GM12878 (cell line): ENCODE data around the gene LANCL1. TPM values are rescaled to one million over a fixed set of nuclear protein-coding genes. Genes with fewer than 3 reads are reported as not detected.

Experiments used
- ATAC-seq: fragments of 200-7000 bp; cut with Tn5 transposase; 3 replicates; pipeline ENCODE4 v1.9.1; 2020; ENCODE audit warnings: mild to moderate bottlenecking, moderate library complexity
- BruUV-seq: library from RNA; stranded (reverse); fragments of 400-500 nt; replicated peaks from 2 replicates; lab custom pipeline; 2021; lab: Mats Ljungman, UMichigan
- CTCF ChIA-PET: fragments of 300-600 bp; sonication (Branson Sonifier 250); formaldehyde crosslinking; extraction: SDS; loops from one replicate; lab custom pipeline; 2021; ENCODE audit warnings: inconsistent platforms; lab: Yijun Ruan, JAX
- POLR2A ChIA-PET: fragments of 350-600 bp; formaldehyde crosslinking; extraction: SDS; loops from one replicate; lab custom pipeline; 2021; ENCODE audit warnings: inconsistent platforms; lab: Charles Lee
- RAD21 ChIA-PET: fragments of 300-600 bp; sonication (Branson Sonifier 250); formaldehyde crosslinking; loops from one replicate; lab custom pipeline; 2023; ENCODE audit warnings: antibody characterized with exemption; ENCODE audit not compliant: unreplicated experiment; lab: Charles Lee
- SMC1A ChIA-PET: fragments of 300-600 bp; sonication (Branson Sonifier 250); formaldehyde crosslinking; loops from one replicate; lab custom pipeline; 2023; ENCODE audit not compliant: unreplicated experiment, uncharacterized antibody; lab: Charles Lee
- DNase-seq: peaks from one replicate; pipeline ENCODE4 v3.0.0-alpha.2; 2011; ENCODE audit warnings: low read depth, low spot score
- FAIRE-seq: peaks from 3 replicates; lab custom pipeline; 2011; peaks lifted over from hg19 to GRCh38; lab: Jason Lieb, UNC
- H2AFZ ChIP-seq: 2 replicates; pipeline ENCODE4 v1.6.0; 2011; ENCODE audit warnings: low read depth, low read length, control low read depth; ENCODE audit not compliant: control insufficient read depth
- H3K27ac ChIP-seq: 2 replicates; pipeline ENCODE4 v1.5.1; 2011; ENCODE audit warnings: control low read depth; ENCODE audit not compliant: control insufficient read depth, insufficient read depth
- H3K27me3 ChIP-seq, 2 experiments: replicated peaks in 1 of 2; 2 replicates each; pipeline versions ENCODE4 v1.6.0 to v1.6.1; 2011; ENCODE audit warnings: low read length in 1 of 2; ENCODE audit not compliant: control insufficient read depth in 2 of 2, insufficient read depth in 2 of 2
- H3K36me3 ChIP-seq, 2 experiments: 2 replicates each; pipeline ENCODE4 v1.5.1; 2011; ENCODE audit warnings: low read length in 1 of 2; ENCODE audit not compliant: control insufficient read depth in 2 of 2, insufficient read depth in 2 of 2
- H3K4me1 ChIP-seq: 2 replicates; pipeline ENCODE4 v1.6.1; 2011; ENCODE audit warnings: mild to moderate bottlenecking, low read length, moderate library complexity, mixed read lengths; ENCODE audit not compliant: control insufficient read depth, insufficient read depth
- H3K4me2 ChIP-seq: 2 replicates; pipeline ENCODE4 v1.6.0; 2011; ENCODE audit warnings: control low read depth; ENCODE audit not compliant: control insufficient read depth, insufficient read depth
- H3K4me3 ChIP-seq: fragments of 200-600 bp; sonication (generic); 2 replicates; pipeline ENCODE4 v1.5.1; 2016
- H3K79me2 ChIP-seq: 2 replicates; pipeline ENCODE4 v1.6.0; 2011; ENCODE audit warnings: low read length; ENCODE audit not compliant: control insufficient read depth, insufficient read depth
- H3K9ac ChIP-seq: 2 replicates; pipeline ENCODE4 v1.8.0; 2011; ENCODE audit warnings: low read length, control low read depth, mixed read lengths; ENCODE audit not compliant: control insufficient read depth, insufficient read depth
- H3K9me3 ChIP-seq: replicated peaks from 3 replicates; pipeline ENCODE4 v1.5.1; 2011; ENCODE audit warnings: mild to moderate bottlenecking, low read length; ENCODE audit not compliant: control insufficient read depth, insufficient read depth
- H4K20me1 ChIP-seq: 2 replicates; pipeline ENCODE4 v1.6.0; 2011; ENCODE audit not compliant: control insufficient read depth, insufficient read depth
- ATF7 ChIP-seq: fragments of 450-650 bp; IDR thresholded peaks from 2 replicates; pipeline ENCODE4 v1.6.1; 2016; ENCODE audit warnings: low read depth, mild to moderate bottlenecking
- BMI1 ChIP-seq: fragments of 450-650 bp; IDR thresholded peaks from 2 replicates; pipeline ENCODE4 v1.6.1; 2016; ENCODE audit warnings: mild to moderate bottlenecking, moderate library complexity, borderline replicate concordance
- PAX8 ChIP-seq: fragments of 450-650 bp; IDR thresholded peaks from 2 replicates; pipeline ENCODE4 v1.6.1; 2017; ENCODE audit warnings: mild to moderate bottlenecking, moderate library complexity
- POU2F2 ChIP-seq: IDR thresholded peaks from 3 replicates; pipeline ENCODE4 v1.6.1; 2011; ENCODE audit warnings: low read depth, mild to moderate bottlenecking, low read length, borderline replicate concordance
- USF1 ChIP-seq: IDR thresholded peaks from 2 replicates; pipeline ENCODE4 v1.6.1; 2011; ENCODE audit warnings: borderline replicate concordance, low read depth, mild to moderate bottlenecking, moderate library complexity, mixed read lengths, low read length; ENCODE audit not compliant: insufficient read depth; ENCODE audit errors: extremely low read length
- WGBS: methylation state at CpG from one replicate; pipeline ENCODE4 v1.1.6; 2016; ENCODE audit warnings: low lambda C conversion rate; ENCODE audit not compliant: insufficient replicate concordance, insufficient coverage; ENCODE audit errors: missing lambda C conversion rate; 5-methylcytosine and 5-hydroxymethylcytosine counted together
- in situ Hi-C: fragments of 300-500 bp; cut with MboI; formaldehyde crosslinking; loops from 9 replicates; pipeline ENCODE4 v1.14.3; 2018; ENCODE audit warnings: mixed read lengths
- intact Hi-C: fragments of 100-400 bp; cut with micrococcal nuclease; formaldehyde crosslinking; loops from one replicate; pipeline ENCODE4 v1.14.2; 2022; ENCODE audit not compliant: unreplicated experiment
- polyA plus RNA-seq, 11 experiments: library from polyadenylated mRNA; depleted of rRNA in 4 of 11; unstranded in 6 of 11; stranded (reverse) in 5 of 11; fragments of >200 nt; fragmentation: Nextera tagmentation in 4 of 11; fragmentation: Illumina TruSeq in 1 of 11; extraction: Ambion mirVana in 4 of 11; extraction: Trizol in 1 of 11; gene quantifications; 1 replicate in 1 of 11; 2 replicates in 10 of 11; pipeline versions ENCODE4 v1.2.1 to v1.2.3, GENCODE V29; 2011 to 2016; ENCODE audit warnings: inconsistent platforms in 2 of 11, missing spikeins in 2 of 11, low read depth in 1 of 11
- total RNA-seq, 4 experiments: library from RNA; depleted of rRNA in 3 of 4; stranded (reverse); fragments of >200 nt in 3 of 4; fragmentation: Illumina TruSeq in 1 of 4; extraction: Trizol in 1 of 4; gene quantifications; 2 replicates each; pipeline versions ENCODE4 v1.2.1 to v1.2.3, GENCODE V29; 2013 to 2021
- TF ChIP-seq, protein P1 (sequence below): fragments of 450-650 bp; IDR thresholded peaks from 2 replicates; pipeline ENCODE4 v1.6.1; 2017; ENCODE audit warnings: low read depth, mild to moderate bottlenecking, moderate library complexity

Gene LANCL1
- total and polyA plus RNA-seq, 10 of the 15 experiments (the other 5 are each of a cell fraction or from before 2014, with no cell fraction given), result 13.6 to 79.1 (median 26.9) TPM

- RAD21 ChIA-PET, result no interaction called here
- H4K20me1 ChIP-seq, result no peaks in the 10 kb centered on the region
- H3K27ac ChIP-seq, result no peak overlapping the region
- CTCF ChIA-PET, result interaction anchor here (0.7 to 1.3 kb wide), 2 partner anchors 11 to 765 kb away, joined by 3 to 6 read pairs; no protein-coding TSS in a partner anchor
- no peaks in the 10 kb centered on the region for H3K4me1 ChIP-seq
- POLR2A ChIA-PET, result no interaction called here
- H3K4me2 ChIP-seq, result no peak overlapping the region
- ATAC-seq (no peak), FAIRE-seq (no peak), DNase-seq (no peak)
- H2AFZ ChIP-seq, result no peak overlapping the region
- in situ Hi-C loops (no loop called here), intact Hi-C loops (no loop called here)
- no peaks in the 10 kb centered on the region for H3K9me3 ChIP-seq
- no peaks in the 10 kb centered on the region for H3K79me2 ChIP-seq
- H3K36me3 ChIP-seq, result no peaks in the 10 kb centered on the region
- H3K4me3 ChIP-seq, result no peak overlapping the region
- 0% methylated on average over 1 of the region's 1 CpG for WGBS
- SMC1A ChIA-PET, result interaction anchor here (0.7 to 0.8 kb wide), 5 partner anchors 9 to 409 kb away, joined by 3 read pairs; no protein-coding TSS in a partner anchor
- TF ChIP-seq POU2F2, result no peak
- no peak for TF ChIP-seq USF1
- TF ChIP-seq, protein P1, sequence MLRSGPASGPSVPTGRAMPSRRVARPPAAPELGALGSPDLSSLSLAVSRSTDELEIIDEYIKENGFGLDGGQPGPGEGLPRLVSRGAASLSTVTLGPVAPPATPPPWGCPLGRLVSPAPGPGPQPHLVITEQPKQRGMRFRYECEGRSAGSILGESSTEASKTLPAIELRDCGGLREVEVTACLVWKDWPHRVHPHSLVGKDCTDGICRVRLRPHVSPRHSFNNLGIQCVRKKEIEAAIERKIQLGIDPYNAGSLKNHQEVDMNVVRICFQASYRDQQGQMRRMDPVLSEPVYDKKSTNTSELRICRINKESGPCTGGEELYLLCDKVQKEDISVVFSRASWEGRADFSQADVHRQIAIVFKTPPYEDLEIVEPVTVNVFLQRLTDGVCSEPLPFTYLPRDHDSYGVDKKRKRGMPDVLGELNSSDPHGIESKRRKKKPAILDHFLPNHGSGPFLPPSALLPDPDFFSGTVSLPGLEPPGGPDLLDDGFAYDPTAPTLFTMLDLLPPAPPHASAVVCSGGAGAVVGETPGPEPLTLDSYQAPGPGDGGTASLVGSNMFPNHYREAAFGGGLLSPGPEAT, result no peak
- no peak for TF ChIP-seq PAX8
- no peak for TF ChIP-seq ATF7
- no peak for TF ChIP-seq BMI1
- no TSS peak for BruUV-seq
- peaks cover 0 to 2% of the 10 kb centered on the region in 2 experiments; a peak in 1 of 4 replicates for H3K27me3 ChIP-seq
- no peak overlapping the region for H3K9ac ChIP-seq
These were observed 89.5 kb downstream of the LANCL1 start for GRCh38 chr2:210387074-210387473.

Other genes with a start within 250 kb of the LANCL1 start
- gene MYL1, start 161.6 kb downstream of the LANCL1 start, total RNA-seq (2014; rRNA removed), result not detected in 2 replicates
- not detected in 2 replicates for gene MYL1, start 161.6 kb downstream of the LANCL1 start, total RNA-seq (2014; rRNA removed; fragmentation: Illumina TruSeq; extraction: Trizol)
- gene MYL1, start 161.6 kb downstream of the LANCL1 start, total RNA-seq (2021), result not detected in 2 replicates
- gene MYL1, start 161.6 kb downstream of the LANCL1 start, polyA plus RNA-seq (2011; rRNA removed), result 0.27 and 0.43 TPM in 2 replicates
- not detected in 2 replicates for gene MYL1, start 161.6 kb downstream of the LANCL1 start, polyA plus RNA-seq (2014; fragmentation: Illumina TruSeq; extraction: Trizol)
- not detected for gene MYL1, start 161.6 kb downstream of the LANCL1 start, polyA plus RNA-seq (2014; fragmentation: Nextera tagmentation; extraction: Ambion mirVana)
- not detected in 2 replicates for gene MYL1, start 161.6 kb downstream of the LANCL1 start, polyA plus RNA-seq (2014; rRNA removed)
- not detected for gene MYL1, start 161.6 kb downstream of the LANCL1 start, polyA plus RNA-seq (2016; fragmentation: Nextera tagmentation; extraction: Ambion mirVana)
- 1.1 and 2.1 TPM in 2 replicates for gene CPS1, start 79.8 kb upstream of the LANCL1 start, total RNA-seq (2014; rRNA removed)
- 0.63 and 0.78 TPM in 2 replicates for gene CPS1, start 79.8 kb upstream of the LANCL1 start, total RNA-seq (2014; rRNA removed; fragmentation: Illumina TruSeq; extraction: Trizol)
- gene CPS1, start 79.8 kb upstream of the LANCL1 start, total RNA-seq (2021), result 0.77 and 1.0 TPM in 2 replicates
- gene CPS1, start 79.8 kb upstream of the LANCL1 start, polyA plus RNA-seq (2011; rRNA removed), result 4.6 and 5.7 TPM in 2 replicates
- gene CPS1, start 79.8 kb upstream of the LANCL1 start, polyA plus RNA-seq (2014; fragmentation: Illumina TruSeq; extraction: Trizol), result 0.59 and 0.63 TPM in 2 replicates
- under 1 TPM; 0.20 to 0.32 TPM for gene CPS1, start 79.8 kb upstream of the LANCL1 start, polyA plus RNA-seq (2014; fragmentation: Nextera tagmentation; extraction: Ambion mirVana)
- gene CPS1, start 79.8 kb upstream of the LANCL1 start, polyA plus RNA-seq (2014; rRNA removed), result 0.32 and 0.47 TPM in 2 replicates
- under 1 TPM; 0.32 to 0.48 TPM for gene CPS1, start 79.8 kb upstream of the LANCL1 start, polyA plus RNA-seq (2016; fragmentation: Nextera tagmentation; extraction: Ambion mirVana)